Stimulated activated CD4-positive, alpha-beta T cell treated with anti-CD3 and anti-CD28 coated beads, Interleukin-1b, Interleukin-23, amount 100 ng/mL, for 24 hours (primary cell): ENCODE results near the gene PLA2G5.

Experiments
- DNase-seq, 4 experiments: peaks; one replicate each; pipeline ENCODE4 v3.0.0-alpha.2; 2020; ENCODE audit warnings: low read depth in 4 of 4, low spot score in 1 of 4

PLA2G5 gene

GRCh38 chr1:20089328-20090077 is 19.5 kb downstream of the PLA2G5 start:
- DNase-seq = no peak

- no peak for DNase-seq
Measured at GRCh38 chr1:20090119-20090518, 20.1 kb downstream of the PLA2G5 start.

GRCh38 chr1:20090641-20091040 is 20.6 kb downstream of the PLA2G5 start:
- DNase-seq = no peak

- no peak for DNase-seq
Measured at GRCh38 chr1:20093303-20093702, 23.3 kb downstream of the PLA2G5 start.

- DNase-seq = no peak
Measured at GRCh38 chr1:20093940-20094391, 24.0 kb downstream of the PLA2G5 start.

- no peak for DNase-seq
Measured at GRCh38 chr1:20095564-20096434, 25.8 kb downstream of the PLA2G5 start.

GRCh38 chr1:20096840-20097447 is 26.9 kb downstream of the PLA2G5 start:
- no peak for DNase-seq

GRCh38 chr1:20099533-20099932 is 29.5 kb downstream of the PLA2G5 start:
- DNase-seq = no peak

- peak in 1 of 4 experiments; percentile 6 for DNase-seq
Measured at GRCh38 chr1:20100632-20101355, 30.8 kb downstream of the PLA2G5 start.

- DNase-seq = no peak
Measured at GRCh38 chr1:20102875-20103274, 32.9 kb downstream of the PLA2G5 start.

GRCh38 chr1:20105856-20106255 is 35.9 kb downstream of the PLA2G5 start:
- DNase-seq = no peak

GRCh38 chr1:20107351-20107750 is 37.4 kb downstream of the PLA2G5 start:
- no peak for DNase-seq

- DNase-seq = no peak
Measured at GRCh38 chr1:20107796-20108195, 37.8 kb downstream of the PLA2G5 start.

GRCh38 chr1:20108366-20109123 is 38.6 kb downstream of the PLA2G5 start:
- DNase-seq = no peak

GRCh38 chr1:20109223-20109856 is 39.3 kb downstream of the PLA2G5 start:
- no peak for DNase-seq

- no peak for DNase-seq
Measured at GRCh38 chr1:20110679-20111078, 40.7 kb downstream of the PLA2G5 start.

GRCh38 chr1:20111452-20111851 is 41.5 kb downstream of the PLA2G5 start:
- DNase-seq = no peak

GRCh38 chr1:20112279-20113000 is 42.4 kb downstream of the PLA2G5 start:
- no peak for DNase-seq

- no peak for DNase-seq
Measured at GRCh38 chr1:20114021-20114648, 44.1 kb downstream of the PLA2G5 start.
